Ovary (tissue), 9 donors: ENCODE measurements around the gene SP3. TPM values are rescaled to one million over a fixed set of nuclear protein-coding genes. Genes with fewer than 3 reads are reported as not detected.

ENCODE experiments used
- DNase-seq, 5 donors: peaks; one replicate each; pipeline ENCODE4 v3.0.0-alpha.2; 2019 to 2020
- H3K27ac ChIP-seq, 2 donors: fragments of 200-600 bp; one replicate each; pipeline versions ENCODE4 v1.5.1 to v1.8.0; 2019 to 2022
- H3K27me3 ChIP-seq: fragments of 200-600 bp; one replicate; pipeline ENCODE4 v1.8.0; 2022
- H3K36me3 ChIP-seq: fragments of 200-600 bp; sonication (generic); one replicate; pipeline ENCODE4 v1.5.1; 2019
- H3K4me1 ChIP-seq: one replicate; pipeline ENCODE4 v1.8.1; 2013; ENCODE audit warnings: mild to moderate bottlenecking, moderate library complexity; ENCODE audit not compliant: insufficient read depth
- H3K4me3 ChIP-seq: fragments of 200-600 bp; sonication (generic); one replicate; pipeline ENCODE4 v1.5.1; 2017
- H3K9me3 ChIP-seq, 2 donors: fragments of 200-600 bp in 1 of 2; sonication (generic) in 1 of 2; one replicate each; pipeline versions ENCODE4 v1.5.1 to v1.8.1; 2013 to 2019; ENCODE audit warnings: mild to moderate bottlenecking in 1 of 2, moderate library complexity in 1 of 2
- EP300 ChIP-seq: sonication (generic); formaldehyde crosslinking; IDR thresholded peaks from one replicate; pipeline ENCODE4 v1.6.1; 2017; ENCODE audit warnings: antibody characterized with exemption
- POLR2A ChIP-seq: fragments of 450-650 bp; IDR thresholded peaks from one replicate; pipeline ENCODE4 v1.6.1; 2017; ENCODE audit warnings: antibody characterized with exemption, mild to moderate bottlenecking, moderate library complexity
- WGBS, 3 donors: extraction: QIAGEN DNeasy Blood & Tissue Kit in 1 of 3; methylation state at CpG; one replicate each; pipeline versions ENCODE4 v1.1.5 to v1.1.7; 2013 to 2017; 5-methylcytosine and 5-hydroxymethylcytosine counted together
- intact Hi-C, 4 donors: fragments of 100-400 bp; cut with DNase I; formaldehyde crosslinking; loops; one replicate each; pipeline versions ENCODE4 v1.11.0 to v1.15.1; 2022 to 2023
- polyA plus RNA-seq, 2 donors: library from polyadenylated mRNA; stranded (reverse); fragments of 200-250 nt in 1 of 2; fragments of 350-450 nt in 1 of 2; fragmentation: Illumina TruSeq in 1 of 2; extraction: RNeasy Lipid Tissue Mini Kit (QIAGEN cat#74804) in 1 of 2; gene quantifications; one replicate each; pipeline ENCODE4 v1.2.3, GENCODE V29; 2013 to 2014
- total RNA-seq, 7 donors: library from RNA; depleted of rRNA in 2 of 7; stranded (reverse); fragments of >200 nt in 2 of 7; fragmentation: NEBNext Ultra II Directional in 3 of 7; extraction: Animal tissue kit (Norgen Biotek cat#: 25700) in 3 of 7; gene quantifications; one replicate each; pipeline versions ENCODE4 v1.1.0 to v1.2.4, GENCODE V29; 2016 to 2023
- TF ChIP-seq, protein P1 (sequence below), 3 donors: fragments of 450-650 bp in 2 of 3; fragments of 200-600 bp in 1 of 3; IDR thresholded peaks; one replicate each; pipeline versions ENCODE4 v1.5.1 to v1.8.0; 2016 to 2022; ENCODE audit warnings: antibody characterized with exemption in 3 of 3, mild to moderate bottlenecking in 1 of 3
- donor health status: DM: no; HTN: no; CAD: no; lungs with moderate emphysema.
- donor health status: DM: no; HTN: no; CAD: no.
- donor health status: Bipolar disorder and iron deficiency.
- donor health status: DM: yes; HTN: yes; CAD: no.
- donor health status: DM: no; HTN: no; CAD: no.
- donor health status: DM: yes; HTN: yes; CAD: no.

The SP3 gene
- total and polyA plus RNA-seq, 9 donors: 35.4 to 131 (median 88.3) TPM

DNA sequence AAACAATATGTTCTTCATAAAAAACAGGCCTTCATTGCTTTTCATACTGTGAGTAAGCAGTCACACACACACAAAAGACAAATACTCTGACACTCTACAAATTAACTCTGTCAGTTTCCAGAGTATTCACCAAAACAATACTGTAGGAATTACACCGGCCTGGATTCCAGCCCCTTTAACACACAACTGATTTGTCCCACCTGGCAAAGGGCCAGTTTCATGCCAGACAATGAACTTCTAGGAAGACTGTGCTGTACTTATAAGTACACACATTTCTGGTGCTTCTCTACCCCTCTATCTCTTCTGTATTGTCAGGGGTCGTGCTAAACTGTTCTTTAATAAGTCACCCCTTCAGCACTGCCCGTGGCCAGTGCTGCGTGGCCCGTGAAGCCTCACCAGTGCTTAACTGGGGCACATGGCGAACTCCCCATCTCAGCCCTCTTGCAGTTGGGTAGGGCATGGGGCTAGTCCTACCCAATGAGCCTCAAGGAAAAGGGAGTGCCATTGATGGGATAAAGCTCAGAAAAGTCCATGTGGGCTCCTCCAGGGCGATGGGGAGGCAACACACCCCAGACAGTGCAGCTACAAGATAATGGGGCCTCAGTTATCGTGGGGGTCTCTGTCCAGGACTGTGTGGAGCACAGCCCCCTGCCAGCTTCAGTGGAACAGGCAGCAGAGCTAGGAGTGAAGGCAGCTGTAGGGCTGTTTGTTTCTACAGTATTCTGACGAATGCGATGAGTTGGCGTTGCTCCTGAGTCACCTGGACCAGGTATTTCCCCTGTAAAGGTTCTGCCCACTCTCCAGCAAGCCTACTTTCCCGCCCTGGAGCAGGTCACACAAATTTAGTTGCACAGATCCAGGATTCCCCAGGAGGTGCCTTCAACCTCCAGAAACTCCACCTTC lies 99.0 kb downstream of the SP3 start:
- no peak overlapping the region for H3K4me3 ChIP-seq
- H3K4me1 ChIP-seq: peaks cover 3% of the 10 kb centered on the region
- H3K27ac ChIP-seq: no peak overlapping the region
- WGBS, 3 donors: 87 to 92% (median 91%) methylated on average over 12 of the region's 12 CpGs
- intact Hi-C loops: no loop called here
- no peak for DNase-seq
- TF ChIP-seq EP300: no peak
- TF ChIP-seq POLR2A: no peak
- TF ChIP-seq, protein P1, sequence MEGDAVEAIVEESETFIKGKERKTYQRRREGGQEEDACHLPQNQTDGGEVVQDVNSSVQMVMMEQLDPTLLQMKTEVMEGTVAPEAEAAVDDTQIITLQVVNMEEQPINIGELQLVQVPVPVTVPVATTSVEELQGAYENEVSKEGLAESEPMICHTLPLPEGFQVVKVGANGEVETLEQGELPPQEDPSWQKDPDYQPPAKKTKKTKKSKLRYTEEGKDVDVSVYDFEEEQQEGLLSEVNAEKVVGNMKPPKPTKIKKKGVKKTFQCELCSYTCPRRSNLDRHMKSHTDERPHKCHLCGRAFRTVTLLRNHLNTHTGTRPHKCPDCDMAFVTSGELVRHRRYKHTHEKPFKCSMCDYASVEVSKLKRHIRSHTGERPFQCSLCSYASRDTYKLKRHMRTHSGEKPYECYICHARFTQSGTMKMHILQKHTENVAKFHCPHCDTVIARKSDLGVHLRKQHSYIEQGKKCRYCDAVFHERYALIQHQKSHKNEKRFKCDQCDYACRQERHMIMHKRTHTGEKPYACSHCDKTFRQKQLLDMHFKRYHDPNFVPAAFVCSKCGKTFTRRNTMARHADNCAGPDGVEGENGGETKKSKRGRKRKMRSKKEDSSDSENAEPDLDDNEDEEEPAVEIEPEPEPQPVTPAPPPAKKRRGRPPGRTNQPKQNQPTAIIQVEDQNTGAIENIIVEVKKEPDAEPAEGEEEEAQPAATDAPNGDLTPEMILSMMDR (IDR thresholded peaks at IDR 0.05): no peak
- no peaks in the 10 kb centered on the region for H3K36me3 ChIP-seq
- no peaks in the 10 kb centered on the region for H3K9me3 ChIP-seq
- no peaks in the 10 kb centered on the region for H3K27me3 ChIP-seq

DNA sequence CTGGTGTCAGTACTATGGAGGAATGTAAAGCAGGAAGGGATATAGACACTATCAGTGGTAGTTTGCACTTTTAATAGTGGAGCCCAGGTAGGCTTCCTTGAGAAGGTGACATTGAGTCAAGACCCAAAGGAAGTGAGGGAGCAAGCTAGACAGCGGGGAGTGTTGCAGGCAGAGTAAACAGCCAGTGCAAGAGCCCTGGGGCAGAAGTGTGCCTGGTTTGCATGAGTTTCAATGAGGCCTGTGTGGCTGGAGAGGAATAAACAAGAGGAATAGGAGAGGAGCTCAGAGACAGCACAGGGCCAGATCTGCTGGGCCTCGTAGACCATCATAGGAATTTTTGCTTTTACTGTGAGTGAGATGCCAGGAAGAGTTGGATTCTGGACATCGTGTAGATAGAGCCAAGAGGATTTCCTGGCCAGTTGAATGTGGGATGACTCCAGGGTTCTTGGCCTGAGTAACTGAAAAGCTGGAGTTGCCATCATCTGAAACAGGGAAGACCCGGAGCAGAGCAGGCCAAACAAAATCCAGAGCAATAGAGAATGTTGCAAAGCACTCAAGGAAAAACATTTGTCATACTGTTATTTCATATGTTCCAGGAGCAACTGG lies 102.5 kb downstream of the SP3 start:
- no peak for DNase-seq
- no peaks in the 10 kb centered on the region for H3K27me3 ChIP-seq
- peaks cover 3% of the 10 kb centered on the region for H3K4me1 ChIP-seq
- H3K27ac ChIP-seq: no peak overlapping the region
- WGBS, 3 donors: 41 to 60% (median 58%) methylated on average over 4 of the region's 4 CpGs
- intact Hi-C loops: no loop called here
- H3K9me3 ChIP-seq: no peaks in the 10 kb centered on the region
- no peak for TF ChIP-seq EP300
- no peak for TF ChIP-seq POLR2A
- TF ChIP-seq, protein P1 (IDR thresholded peaks at IDR 0.05): no peak
- H3K36me3 ChIP-seq: no peaks in the 10 kb centered on the region
- H3K4me3 ChIP-seq: no peak overlapping the region

DNA sequence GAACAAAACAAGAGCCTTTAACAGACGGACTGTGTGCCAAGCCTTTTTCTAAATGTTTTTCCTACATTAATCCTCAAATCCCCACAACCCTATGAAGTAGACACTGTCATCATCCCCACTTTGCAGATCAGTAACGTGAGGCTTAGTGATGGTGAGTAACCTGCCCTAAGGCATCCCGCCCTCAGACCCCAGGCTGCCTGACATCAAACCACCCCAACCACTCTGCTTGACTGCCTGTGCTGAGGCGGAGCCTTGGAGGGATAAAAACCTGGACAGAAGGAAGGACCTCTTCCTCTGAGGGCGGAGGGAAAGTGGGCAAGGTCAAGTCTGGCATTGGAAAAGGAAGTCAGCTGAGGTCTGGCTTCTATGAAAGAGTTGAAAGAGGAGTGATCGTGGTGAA lies 104.6 kb downstream of the SP3 start:
- no peak overlapping the region for H3K4me3 ChIP-seq
- intact Hi-C loops: no loop called here
- DNase-seq: no peak
- no peaks in the 10 kb centered on the region for H3K27me3 ChIP-seq
- 86 to 88% (median 88%) methylated on average over 6 of the region's 6 CpGs for WGBS, 3 donors
- peaks cover 4% of the 10 kb centered on the region for H3K4me1 ChIP-seq
- no peak overlapping the region for H3K27ac ChIP-seq
- TF ChIP-seq EP300 (no peak), POLR2A (no peak)
- TF ChIP-seq, protein P1 (IDR thresholded peaks at IDR 0.05): no peak
- no peaks in the 10 kb centered on the region for H3K36me3 ChIP-seq
- no peaks in the 10 kb centered on the region for H3K9me3 ChIP-seq

DNA sequence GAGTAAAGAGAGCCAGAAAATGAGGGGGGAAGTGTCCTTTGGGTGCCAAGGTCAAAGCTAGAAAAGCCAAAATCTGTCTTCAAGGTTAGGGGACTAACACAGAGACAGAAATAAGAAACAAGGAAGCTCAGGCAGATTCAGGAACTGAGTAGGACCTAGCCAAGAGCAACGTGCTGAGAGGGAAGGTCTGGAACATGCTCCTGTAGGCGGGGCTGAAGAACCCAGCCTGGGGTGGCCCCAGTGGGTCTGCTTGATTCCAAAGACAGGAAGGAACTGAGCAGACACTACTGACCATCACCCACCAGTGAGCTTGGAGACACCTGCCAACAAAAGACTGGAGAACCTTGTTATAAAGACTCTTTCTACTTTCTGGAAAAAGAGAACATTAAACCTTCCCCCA lies 105.1 kb downstream of the SP3 start:
- 35 to 50% (median 45%) methylated on average over 2 of the region's 2 CpGs for WGBS, 3 donors
- Histone ChIP-seq H3K27me3 (no peaks in the 10 kb centered on the region), H3K36me3 (no peaks in the 10 kb centered on the region), H3K27ac (no peak overlapping the region), H3K4me3 (no peak overlapping the region), H3K4me1 (peaks cover 4% of the 10 kb centered on the region), H3K9me3 (no peaks in the 10 kb centered on the region)
- TF ChIP-seq POLR2A (no peak), EP300 (no peak)
- TF ChIP-seq, protein P1 (IDR thresholded peaks at IDR 0.05): no peak
- no peak for DNase-seq
- intact Hi-C loops: no loop called here
